ENCODE measurements around the gene SPHK1.
A peak's percentile ranks its signal among the peaks of the same experiment; 100 is the strongest.

Gene SPHK1

GRCh38 chr17:76384987-76385891 is 830 bp downstream of the SPHK1 start:
- no peak for DNase-seq

GRCh38 chr17:76385892-76386786 is 1.7 kb downstream of the SPHK1 start:
- DNase-seq, result peak; percentile 45

- DNase-seq, result no peak
These were observed 2.8 kb downstream of the SPHK1 start for GRCh38 chr17:76386966-76387765.

- no peak for DNase-seq
These were observed 4.8 kb downstream of the SPHK1 start for GRCh38 chr17:76388966-76389888.

GRCh38 chr17:76390003-76390421 is 5.6 kb downstream of the SPHK1 start:
- DNase-seq, result no peak

- no peak for DNase-seq
These were observed 6.8 kb downstream of the SPHK1 start for GRCh38 chr17:76391200-76391715.

GRCh38 chr17:76394166-76394565 is 9.8 kb downstream of the SPHK1 start:
- peak; percentile 47 for DNase-seq

- DNase-seq, result no peak
These were observed 11.6 kb downstream of the SPHK1 start for GRCh38 chr17:76395980-76396379.

- DNase-seq, result no peak
These were observed 12.8 kb downstream of the SPHK1 start for GRCh38 chr17:76397184-76397583.

GRCh38 chr17:76397687-76398522 is 13.5 kb downstream of the SPHK1 start:
- DNase-seq, result peak; percentile 58

GRCh38 chr17:76398523-76399174 is 14.2 kb downstream of the SPHK1 start:
- DNase-seq, result no peak

- DNase-seq, result no peak
These were observed 15.1 kb downstream of the SPHK1 start for GRCh38 chr17:76399175-76400172.

- no peak for DNase-seq
These were observed 18.3 kb downstream of the SPHK1 start for GRCh38 chr17:76402711-76403110.

- DNase-seq, result no peak
These were observed 19.8 kb downstream of the SPHK1 start for GRCh38 chr17:76404256-76404655.

GRCh38 chr17:76404976-76405563 is 20.7 kb downstream of the SPHK1 start:
- DNase-seq, result no peak

- DNase-seq, result no peak
These were observed 21.2 kb downstream of the SPHK1 start for GRCh38 chr17:76405607-76405966.

GRCh38 chr17:76405967-76406647 is 21.7 kb downstream of the SPHK1 start:
- DNase-seq, result peak; percentile 80

GRCh38 chr17:76407509-76407908 is 23.1 kb downstream of the SPHK1 start:
- no peak for DNase-seq

Measured in NCI-H510A (cell line).